NCI-H187 (cell line): Measurements from ENCODE around the gene MPL.
"Not testable (repeated sequence)": the region's sequence is repeated elsewhere in the genome, so short reads cannot be mapped to it uniquely, and the experiment has no call there.

Experiments used
- DNase-seq, 2 experiments: peaks; one replicate each; lab custom pipeline; 2025; lab: John Stamatoyannopoulos, UW

MPL gene

GRCh38 chr1:43354936-43355335 lies 17.3 kb downstream of the MPL start:
- DNase-seq = no peak

GRCh38 chr1:43357251-43357650 lies 19.6 kb downstream of the MPL start:
- DNase-seq = no peak

GRCh38 chr1:43358121-43358745 lies 20.6 kb downstream of the MPL start:
- no peak for DNase-seq

GRCh38 chr1:43358746-43359693 lies 21.4 kb downstream of the MPL start, which contains the start of gene CDC20:
TSS of gene CDC20 (plus strand) at chr1:43358981. CDS start at chr1:43359216, 235 bp downstream.
- peak; percentile 93 to 98 for DNase-seq

GRCh38 chr1:43359696-43360095 lies 22.1 kb downstream of the MPL start:
- DNase-seq = no peak

GRCh38 chr1:43360616-43361015 lies 23.0 kb downstream of the MPL start:
- no peak for DNase-seq

GRCh38 chr1:43363283-43363934 lies 25.8 kb downstream of the MPL start:
- no peak for DNase-seq

- no peak for DNase-seq
Measured at GRCh38 chr1:43363935-43364525, 26.4 kb downstream of the MPL start.

GRCh38 chr1:43365678-43366077 lies 28.1 kb downstream of the MPL start:
- DNase-seq = no peak

GRCh38 chr1:43366179-43366578 lies 28.6 kb downstream of the MPL start:
- no peak for DNase-seq

GRCh38 chr1:43366601-43367025 lies 29.0 kb downstream of the MPL start:
- DNase-seq = no peak

- DNase-seq = no peak
Measured at GRCh38 chr1:43367026-43367903, 29.6 kb downstream of the MPL start.

GRCh38 chr1:43367904-43368645 lies 30.5 kb downstream of the MPL start, which contains the start of gene ELOVL1:
TSS of gene ELOVL1 (minus strand) at chr1:43368011. CDS start at chr1:43365609, 2,402 bp downstream.
- DNase-seq = peak; percentile 75 to 79

GRCh38 chr1:43368646-43369020 lies 31.0 kb downstream of the MPL start:
- DNase-seq = no peak

GRCh38 chr1:43369779-43370178 lies 32.2 kb downstream of the MPL start:
- DNase-seq = not testable (repeated sequence)

- DNase-seq = no peak
Measured at GRCh38 chr1:43370564-43370963, 32.9 kb downstream of the MPL start.

- no peak for DNase-seq
Measured at GRCh38 chr1:43372172-43372571, 34.6 kb downstream of the MPL start.

GRCh38 chr1:43373066-43373940 lies 35.7 kb downstream of the MPL start:
- DNase-seq = no peak

- no peak for DNase-seq
Measured at GRCh38 chr1:43376723-43377235, 39.2 kb downstream of the MPL start.
